IMR-90 (cell line): ENCODE measurements around the gene CCN6.

ENCODE experiments used
- BHLHE40 ChIP-seq: fragments of 150-350 bp; IDR thresholded peaks from 2 replicates; pipeline ENCODE4 v1.6.1; 2016; ENCODE audit warnings: mild to moderate bottlenecking, low read depth, low read length
- CHD1 ChIP-seq: IDR thresholded peaks from 2 replicates; pipeline ENCODE4 v1.6.1; 2012; ENCODE audit warnings: low read depth, low read length, improper control_type of control experiment
- CTCF ChIP-seq: conservative IDR thresholded peaks from 2 replicates; pipeline ENCODE4 v1.5.1; 2012; ENCODE audit warnings: mild to moderate bottlenecking, low read depth, low read length, improper control_type of control experiment
- ELK1 ChIP-seq: fragments of 150-350 bp; IDR thresholded peaks from 2 replicates; pipeline ENCODE4 v1.6.1; 2016; ENCODE audit warnings: low read depth, mild to moderate bottlenecking, low read length, moderate library complexity, borderline replicate concordance
- FOS ChIP-seq: fragments of 150-350 bp; IDR thresholded peaks from 2 replicates; pipeline ENCODE4 v1.6.1; 2016; ENCODE audit warnings: low read depth, low read length
- MAFK ChIP-seq: IDR thresholded peaks from 2 replicates; pipeline ENCODE4 v1.6.1; 2012; ENCODE audit warnings: low read depth, low read length, improper control_type of control experiment
- MAZ ChIP-seq: IDR thresholded peaks from 2 replicates; pipeline ENCODE4 v1.6.1; 2012; ENCODE audit warnings: low read depth, mild to moderate bottlenecking, low read length, improper control_type of control experiment, moderate library complexity, borderline replicate concordance
- POLR2A ChIP-seq: IDR thresholded peaks from 2 replicates; pipeline ENCODE4 v1.6.1; 2012; ENCODE audit warnings: mild to moderate bottlenecking, low read depth, low read length
- RAD21 ChIP-seq: IDR thresholded peaks from 2 replicates; pipeline ENCODE4 v1.6.1; 2012; ENCODE audit warnings: low read length, improper control_type of control experiment
- RCOR1 ChIP-seq: IDR thresholded peaks from 2 replicates; pipeline ENCODE4 v1.6.1; 2012; ENCODE audit warnings: mild to moderate bottlenecking, low read length, improper control_type of control experiment; ENCODE audit not compliant: insufficient replicate concordance
- RFX5 ChIP-seq: IDR thresholded peaks from 2 replicates; pipeline ENCODE4 v1.8.0; 2012; ENCODE audit warnings: low read depth, mild to moderate bottlenecking, low read length, moderate library complexity
- USF2 ChIP-seq: fragments of 150-350 bp; IDR thresholded peaks from 2 replicates; pipeline ENCODE4 v1.6.1; 2017; ENCODE audit warnings: mild to moderate bottlenecking, antibody characterized with exemption, low read length, low read depth

GRCh38 chr6:112043032-112044007 is 10.6 kb upstream of the CCN6 start:
- peak; percentile 68; the same call in 1 of the 2 replicates for TF ChIP-seq POLR2A
- TF ChIP-seq CTCF: peak; percentile 98
- TF ChIP-seq RAD21: peak; percentile 96
- TF ChIP-seq CHD1: no peak
- no peak for TF ChIP-seq USF2
- TF ChIP-seq BHLHE40: no peak
- no peak for TF ChIP-seq RFX5
- TF ChIP-seq MAFK: peak; percentile 51
- peak; percentile 72; the same call in 1 of the 2 replicates for TF ChIP-seq MAZ
- TF ChIP-seq FOS: no peak
- TF ChIP-seq ELK1: no peak
- no peak for TF ChIP-seq RCOR1
